Progenitor cell of endocrine pancreas (in vitro differentiated cells): ENCODE measurements around the gene VRK2. TPM values are rescaled to one million over a fixed set of nuclear protein-coding genes. Genes with fewer than 3 reads are reported as not detected.

Source experiments
- DNase-seq: peaks from one replicate; pipeline ENCODE4 v3.0.0; 2021; ENCODE audit warnings: low spot score; ENCODE audit not compliant: unreplicated experiment
- H3K27ac Mint-ChIP-seq: 2 replicates; pipeline ENCODE4 v1.8.0; 2021; ENCODE audit warnings: mild to moderate bottlenecking, moderate library complexity, mixed read lengths
- H3K27me3 Mint-ChIP-seq: 2 replicates; pipeline ENCODE4 v1.8.0; 2021; ENCODE audit warnings: mixed read lengths
- H3K36me3 Mint-ChIP-seq: 2 replicates; pipeline ENCODE4 v1.8.0; 2022; ENCODE audit warnings: mixed read lengths; ENCODE audit not compliant: insufficient read depth
- H3K4me1 Mint-ChIP-seq: 2 replicates; pipeline ENCODE4 v1.8.0; 2021; ENCODE audit warnings: low read depth, mixed read lengths
- H3K4me3 Mint-ChIP-seq: 2 replicates; pipeline ENCODE4 v1.8.0; 2021; ENCODE audit warnings: low read depth, mild to moderate bottlenecking, moderate library complexity, mixed read lengths
- H3K9me3 Mint-ChIP-seq: 2 replicates; pipeline ENCODE4 v1.8.0; 2021; ENCODE audit warnings: low read depth, mixed read lengths
- total RNA-seq: library from RNA; stranded (reverse); gene quantifications from 2 replicates; pipeline ENCODE4 v1.2.1, GENCODE V29; 2021
- TF ChIP-seq, protein P1 (sequence below): fragments of 200-600 bp; sonication (generic); IDR thresholded peaks from one replicate; pipeline ENCODE4 v1.5.0; 2021; ENCODE audit warnings: antibody characterized with exemption, mild to moderate bottlenecking; ENCODE audit not compliant: unreplicated experiment

The VRK2 gene
- total RNA-seq, 1 donor from 2014 or later: 22.7 TPM

DNA sequence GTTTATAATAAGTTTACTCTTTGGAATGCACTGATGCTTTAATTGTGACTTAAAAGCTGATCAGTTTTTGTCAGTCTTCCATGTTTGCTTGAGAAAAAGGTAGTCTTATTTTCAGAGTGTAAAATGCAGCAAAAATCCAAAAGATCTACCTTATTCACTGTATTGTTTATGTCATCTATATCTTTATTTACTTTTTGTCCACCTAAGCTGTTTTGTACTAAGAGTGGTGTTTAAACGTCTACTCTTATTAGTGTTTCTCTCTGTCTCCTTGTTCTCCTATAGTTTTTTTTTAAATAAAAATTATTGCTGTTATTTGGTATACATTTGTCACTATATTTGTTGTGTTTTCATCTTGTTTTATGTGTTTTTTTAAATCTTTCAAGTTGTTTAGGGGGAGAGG is 50.4 kb downstream of the VRK2 start:
- Mint-ChIP-seq H3K36me3 (peaks cover 15% of the 10 kb centered on the region), H3K4me3 (no peak overlapping the region), H3K4me1 (no peaks in the 10 kb centered on the region), H3K27me3 (no peaks in the 10 kb centered on the region), H3K9me3 (peaks cover 8% of the 10 kb centered on the region), H3K27ac (no peak overlapping the region)
- no peak for DNase-seq
- TF ChIP-seq, protein P1, sequence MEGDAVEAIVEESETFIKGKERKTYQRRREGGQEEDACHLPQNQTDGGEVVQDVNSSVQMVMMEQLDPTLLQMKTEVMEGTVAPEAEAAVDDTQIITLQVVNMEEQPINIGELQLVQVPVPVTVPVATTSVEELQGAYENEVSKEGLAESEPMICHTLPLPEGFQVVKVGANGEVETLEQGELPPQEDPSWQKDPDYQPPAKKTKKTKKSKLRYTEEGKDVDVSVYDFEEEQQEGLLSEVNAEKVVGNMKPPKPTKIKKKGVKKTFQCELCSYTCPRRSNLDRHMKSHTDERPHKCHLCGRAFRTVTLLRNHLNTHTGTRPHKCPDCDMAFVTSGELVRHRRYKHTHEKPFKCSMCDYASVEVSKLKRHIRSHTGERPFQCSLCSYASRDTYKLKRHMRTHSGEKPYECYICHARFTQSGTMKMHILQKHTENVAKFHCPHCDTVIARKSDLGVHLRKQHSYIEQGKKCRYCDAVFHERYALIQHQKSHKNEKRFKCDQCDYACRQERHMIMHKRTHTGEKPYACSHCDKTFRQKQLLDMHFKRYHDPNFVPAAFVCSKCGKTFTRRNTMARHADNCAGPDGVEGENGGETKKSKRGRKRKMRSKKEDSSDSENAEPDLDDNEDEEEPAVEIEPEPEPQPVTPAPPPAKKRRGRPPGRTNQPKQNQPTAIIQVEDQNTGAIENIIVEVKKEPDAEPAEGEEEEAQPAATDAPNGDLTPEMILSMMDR: no peak

DNA sequence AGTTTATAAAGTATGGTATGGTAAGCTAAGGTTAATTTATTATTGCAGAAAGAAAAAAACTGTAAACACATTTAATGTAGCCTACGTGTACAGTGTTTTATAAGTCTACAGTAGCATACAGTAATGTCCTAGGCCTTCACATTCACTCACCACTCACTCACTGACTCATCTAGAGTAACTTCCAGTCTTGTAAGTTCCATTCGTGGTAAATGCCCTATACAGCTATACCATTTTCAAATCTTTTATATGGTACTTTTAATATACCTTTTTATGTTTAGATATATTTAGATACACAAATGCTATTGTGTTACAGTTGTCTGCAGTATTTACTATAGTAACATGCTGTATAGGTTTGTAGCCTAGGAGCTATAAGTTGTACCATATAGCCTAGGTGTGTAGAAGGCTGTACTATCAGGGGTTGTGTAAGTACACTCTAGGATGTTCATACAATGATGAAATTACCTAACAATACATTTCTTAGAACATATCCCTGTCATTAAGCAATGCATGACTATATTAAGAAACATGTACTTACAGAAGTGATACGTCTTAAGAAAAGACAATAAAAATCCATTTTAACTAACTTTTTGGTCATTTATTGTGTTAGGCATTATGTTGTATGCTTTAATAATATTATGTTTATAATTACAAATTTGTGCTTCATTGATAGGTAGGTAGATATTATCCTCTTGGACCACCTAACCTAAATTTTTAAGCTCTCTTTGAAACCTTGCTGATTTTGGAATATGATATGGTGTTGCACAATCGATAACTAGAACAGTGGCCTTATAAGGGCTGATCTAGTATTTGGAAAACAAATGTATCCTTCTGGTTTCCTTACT is 51.9 kb downstream of the VRK2 start:
- DNase-seq: no peak
- H3K27ac Mint-ChIP-seq: no peak overlapping the region
- no peaks in the 10 kb centered on the region for H3K27me3 Mint-ChIP-seq
- H3K4me3 Mint-ChIP-seq: no peak overlapping the region
- peaks cover 7% of the 10 kb centered on the region for H3K36me3 Mint-ChIP-seq
- peaks cover 8% of the 10 kb centered on the region for H3K9me3 Mint-ChIP-seq
- TF ChIP-seq, protein P1: no peak
- H3K4me1 Mint-ChIP-seq: no peaks in the 10 kb centered on the region

DNA sequence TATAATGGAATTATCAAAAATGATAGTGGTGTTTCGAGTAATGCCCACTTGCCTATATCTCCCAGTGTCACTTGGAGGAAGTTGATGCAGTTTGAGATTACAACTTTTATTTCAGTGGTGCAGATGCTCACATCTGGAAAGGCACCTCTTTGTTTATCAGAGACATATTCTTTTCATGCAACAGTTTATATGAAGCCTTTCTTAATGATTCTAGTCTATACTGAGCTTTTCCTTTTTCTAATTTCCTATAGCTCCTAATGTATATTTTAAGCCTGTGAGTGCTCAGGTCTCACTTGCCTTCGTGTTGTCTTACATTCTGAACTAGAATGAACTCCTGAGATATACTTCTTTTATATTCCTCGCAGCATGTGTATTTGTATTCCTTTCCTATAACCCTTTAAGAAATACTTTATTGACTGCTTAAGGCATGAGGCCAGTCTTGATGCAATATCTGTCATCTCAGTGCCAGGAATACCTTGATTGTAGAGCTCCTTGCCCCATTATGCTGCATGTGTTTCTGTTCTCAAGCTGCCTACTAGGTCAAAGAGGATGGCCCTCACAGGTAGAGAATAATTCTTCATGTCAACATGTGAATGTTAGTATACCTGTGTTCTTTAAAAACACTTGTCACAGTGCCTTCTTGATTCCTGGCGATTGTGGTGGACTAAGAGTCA is 52.6 kb downstream of the VRK2 start:
- DNase-seq: no peak
- no peak overlapping the region for H3K27ac Mint-ChIP-seq
- TF ChIP-seq, protein P1: no peak
- H3K4me3 Mint-ChIP-seq: no peak overlapping the region
- peaks cover 5% of the 10 kb centered on the region for H3K36me3 Mint-ChIP-seq
- no peaks in the 10 kb centered on the region for H3K27me3 Mint-ChIP-seq
- H3K9me3 Mint-ChIP-seq: peaks cover 8% of the 10 kb centered on the region
- H3K4me1 Mint-ChIP-seq: no peaks in the 10 kb centered on the region

DNA sequence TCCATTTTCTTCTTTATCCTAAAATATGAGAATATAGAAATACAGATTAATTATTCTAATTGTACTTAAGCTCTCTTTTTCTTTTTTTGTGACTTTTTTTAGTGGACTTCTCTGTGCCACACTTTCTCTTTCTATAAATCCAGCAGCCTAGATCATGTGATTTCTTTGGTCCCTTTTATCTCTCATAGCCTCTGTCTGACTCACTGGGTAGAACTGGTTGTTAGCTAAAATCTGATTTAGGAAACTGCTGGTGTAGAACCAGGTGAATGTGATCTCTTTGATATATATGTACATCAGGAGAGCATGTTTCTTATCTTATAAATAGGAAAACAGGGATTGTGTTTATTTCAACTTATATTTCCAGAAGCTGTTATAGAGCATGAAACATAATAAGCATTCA is 54.9 kb downstream of the VRK2 start:
- no peak overlapping the region for H3K27ac Mint-ChIP-seq
- no peaks in the 10 kb centered on the region for H3K4me1 Mint-ChIP-seq
- H3K27me3 Mint-ChIP-seq: no peaks in the 10 kb centered on the region
- H3K4me3 Mint-ChIP-seq: no peak overlapping the region
- TF ChIP-seq, protein P1: no peak
- no peaks in the 10 kb centered on the region for H3K36me3 Mint-ChIP-seq
- DNase-seq: no peak
- peaks cover under 1% of the 10 kb centered on the region for H3K9me3 Mint-ChIP-seq

DNA sequence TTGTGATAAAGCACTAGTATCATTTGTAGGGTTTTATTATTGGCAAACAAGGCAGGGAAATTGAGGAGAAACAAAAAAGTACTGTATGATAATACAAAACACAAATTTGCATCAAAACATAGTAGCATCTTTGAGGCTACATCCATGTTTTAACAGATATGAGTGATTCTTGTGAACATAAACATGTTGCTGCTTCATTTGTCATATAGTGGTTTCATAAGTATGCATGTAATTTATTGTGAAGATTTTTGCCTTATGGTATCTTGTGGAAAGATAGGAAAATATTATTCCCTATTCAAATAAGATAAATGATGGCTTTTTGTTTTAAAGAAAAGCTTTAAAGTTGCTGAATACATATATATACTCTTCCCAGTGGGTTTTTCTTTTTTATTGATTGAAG is 60.3 kb downstream of the VRK2 start:
- Mint-ChIP-seq H3K4me1 (no peaks in the 10 kb centered on the region), H3K4me3 (no peak overlapping the region), H3K27me3 (no peaks in the 10 kb centered on the region), H3K27ac (no peak overlapping the region), H3K36me3 (no peaks in the 10 kb centered on the region), H3K9me3 (no peaks in the 10 kb centered on the region)
- TF ChIP-seq, protein P1: no peak
- DNase-seq: no peak
